Activated naive CD8-positive, alpha-beta T cell treated with anti-CD3 and anti-CD28 coated beads for 36 hours (primary cell): ENCODE measurements around the gene TMEM176B. TPM values are rescaled to one million over a fixed set of nuclear protein-coding genes. Genes with fewer than 3 reads are reported as not detected.
"Not testable (repeated sequence)": the region's sequence is repeated elsewhere in the genome, so short reads cannot be mapped to it uniquely, and the experiment has no call there.

Experiments used
- DNase-seq: peaks from one replicate; pipeline ENCODE4 v3.0.0; 2021
- H3K27ac Mint-ChIP-seq: one replicate; pipeline ENCODE4 v1.8.0; 2022; ENCODE audit warnings: mild to moderate bottlenecking, moderate library complexity, mixed read lengths
- H3K27me3 Mint-ChIP-seq: one replicate; pipeline ENCODE4 v1.8.0; 2022; ENCODE audit warnings: mild to moderate bottlenecking, mixed read lengths
- H3K36me3 Mint-ChIP-seq: one replicate; pipeline ENCODE4 v1.8.0; 2021; ENCODE audit warnings: mild to moderate bottlenecking, mixed read lengths
- H3K4me1 Mint-ChIP-seq: one replicate; pipeline ENCODE4 v1.8.0; 2021; ENCODE audit warnings: mixed read lengths
- H3K4me3 Mint-ChIP-seq: one replicate; pipeline ENCODE4 v1.8.0; 2022; ENCODE audit warnings: mild to moderate bottlenecking, moderate library complexity, mixed read lengths
- H3K9me3 Mint-ChIP-seq: one replicate; pipeline ENCODE4 v1.8.0; 2022; ENCODE audit warnings: mixed read lengths
- total RNA-seq, 2 experiments: library from RNA; stranded (reverse); gene quantifications; one replicate each; pipeline ENCODE4 v1.2.3, GENCODE V29; 2021

TMEM176B gene
- total RNA-seq, 2 experiments from 2014 or later = not detected

GRCh38 chr7:150787321-150788281, 12.6 kb downstream of the TMEM176B start:
- H3K27ac Mint-ChIP-seq = no peak overlapping the region
- no peaks in the 10 kb centered on the region for H3K36me3 Mint-ChIP-seq
- H3K4me1 Mint-ChIP-seq = peaks cover 3% of the 10 kb centered on the region
- no peak overlapping the region for H3K4me3 Mint-ChIP-seq
- no peaks in the 10 kb centered on the region for H3K9me3 Mint-ChIP-seq
- no peak for DNase-seq
- peaks cover 6% of the 10 kb centered on the region for H3K27me3 Mint-ChIP-seq

- H3K9me3 Mint-ChIP-seq = no peaks in the 10 kb centered on the region
- peaks cover 3% of the 10 kb centered on the region for H3K4me1 Mint-ChIP-seq
- H3K36me3 Mint-ChIP-seq = no peaks in the 10 kb centered on the region
- H3K4me3 Mint-ChIP-seq = no peak overlapping the region
- H3K27ac Mint-ChIP-seq = no peak overlapping the region
- H3K27me3 Mint-ChIP-seq = peaks cover 10% of the 10 kb centered on the region
- DNase-seq = no peak
These were observed 15.2 kb downstream of the TMEM176B start for GRCh38 chr7:150784954-150785353.

- DNase-seq = no peak
- Mint-ChIP-seq H3K36me3 (no peaks in the 10 kb centered on the region), H3K4me3 (no peak overlapping the region), H3K9me3 (no peaks in the 10 kb centered on the region), H3K4me1 (peaks cover 3% of the 10 kb centered on the region), H3K27me3 (peaks cover 10% of the 10 kb centered on the region), H3K27ac (no peak overlapping the region)
These were observed 15.9 kb downstream of the TMEM176B start for GRCh38 chr7:150784120-150784736.

DNA sequence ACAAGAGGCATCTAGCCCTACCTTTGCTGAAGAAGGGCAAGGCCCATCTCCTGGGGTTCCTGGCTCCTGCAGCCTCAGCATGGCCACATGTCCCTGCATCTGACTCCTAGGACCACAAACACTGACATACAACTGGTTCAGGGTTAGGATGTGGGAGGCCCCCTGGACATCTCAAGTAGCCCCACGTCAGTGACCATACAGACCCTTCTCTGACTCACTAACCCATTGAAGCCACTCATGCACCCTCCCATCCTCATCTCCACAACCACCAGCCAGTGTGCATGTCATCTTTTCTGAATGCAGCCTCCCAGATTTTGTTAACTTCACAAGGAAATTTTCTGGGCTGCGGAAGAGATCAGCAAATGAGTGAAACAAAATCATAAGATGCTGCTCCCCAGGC, 18.2 kb downstream of the TMEM176B start:
- H3K4me1 Mint-ChIP-seq = peaks cover 3% of the 10 kb centered on the region
- H3K9me3 Mint-ChIP-seq = no peaks in the 10 kb centered on the region
- no peak overlapping the region for H3K27ac Mint-ChIP-seq
- H3K27me3 Mint-ChIP-seq = peaks cover 10% of the 10 kb centered on the region
- DNase-seq = no peak
- H3K36me3 Mint-ChIP-seq = no peaks in the 10 kb centered on the region
- H3K4me3 Mint-ChIP-seq = no peak overlapping the region

- no peak overlapping the region for H3K27ac Mint-ChIP-seq
- peaks cover 10% of the 10 kb centered on the region for H3K27me3 Mint-ChIP-seq
- no peaks in the 10 kb centered on the region for H3K36me3 Mint-ChIP-seq
- H3K4me3 Mint-ChIP-seq = no peak overlapping the region
- H3K9me3 Mint-ChIP-seq = no peaks in the 10 kb centered on the region
- DNase-seq = no peak
- peaks cover 2% of the 10 kb centered on the region for H3K4me1 Mint-ChIP-seq
These were observed 19.1 kb downstream of the TMEM176B start for GRCh38 chr7:150781103-150781502.

DNA sequence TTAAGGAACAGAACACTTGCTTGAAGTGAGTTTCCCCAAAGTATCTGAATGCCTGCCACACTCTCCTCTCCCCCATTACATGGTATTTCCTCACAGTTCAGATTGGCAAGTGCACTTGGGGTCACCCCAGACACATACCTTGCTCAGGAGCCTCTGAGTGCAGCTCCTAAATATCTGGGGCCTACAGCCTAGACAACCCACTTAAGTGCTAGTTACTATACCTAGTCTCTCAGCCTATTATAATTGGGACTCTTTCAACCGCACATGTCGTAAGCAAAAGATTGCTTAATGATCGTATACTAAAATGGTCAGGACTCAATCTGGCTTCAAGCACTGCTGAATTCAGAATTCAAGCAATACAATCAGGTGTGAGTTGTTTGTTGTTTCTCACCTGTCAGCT, 19.9 kb downstream of the TMEM176B start:
- Mint-ChIP-seq H3K27me3 (peaks cover 10% of the 10 kb centered on the region), H3K36me3 (no peaks in the 10 kb centered on the region), H3K4me1 (no peaks in the 10 kb centered on the region), H3K9me3 (no peaks in the 10 kb centered on the region), H3K4me3 (no peak overlapping the region), H3K27ac (no peak overlapping the region)
- DNase-seq = no peak

GRCh38 chr7:150778738-150779301, 21.3 kb downstream of the TMEM176B start:
- no peaks in the 10 kb centered on the region for H3K4me1 Mint-ChIP-seq
- no peak overlapping the region for H3K4me3 Mint-ChIP-seq

DNA sequence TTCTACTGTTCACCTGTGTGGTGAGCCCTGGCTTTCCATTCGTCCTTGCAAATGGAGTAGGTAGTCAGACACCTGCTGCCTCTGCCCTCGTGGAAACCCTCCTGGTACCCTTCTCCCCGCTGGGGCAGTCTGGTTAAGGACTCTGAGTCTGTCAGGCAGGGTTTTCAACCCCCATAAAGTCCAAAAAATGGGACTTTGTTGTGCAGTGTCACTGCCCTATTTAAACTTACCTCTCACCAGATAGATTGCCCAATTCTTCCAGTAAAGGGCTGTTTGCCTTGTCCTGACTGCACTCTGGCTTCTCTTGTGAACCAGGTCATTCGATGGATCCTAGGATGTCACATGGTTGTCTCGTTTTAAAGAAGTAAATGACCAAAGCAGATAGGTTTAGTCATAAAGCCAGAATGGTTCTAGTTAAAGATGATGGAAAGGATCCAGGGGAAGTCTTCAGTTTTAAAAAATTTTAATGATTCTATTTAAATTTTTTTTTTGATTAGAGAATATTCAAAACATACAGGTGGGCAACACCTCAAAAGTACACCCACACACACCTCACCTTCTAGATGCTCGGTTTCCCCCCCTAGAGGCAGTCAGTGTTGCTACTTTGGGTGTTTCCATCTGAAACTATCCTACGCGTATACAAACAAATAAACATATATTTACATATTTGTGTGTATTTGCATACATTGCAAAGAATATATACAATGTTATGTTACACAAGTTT, 22.0 kb downstream of the TMEM176B start:
- Mint-ChIP-seq H3K27ac (no peak overlapping the region), H3K36me3 (peaks cover 1% of the 10 kb centered on the region), H3K4me1 (no peaks in the 10 kb centered on the region), H3K4me3 (no peak overlapping the region), H3K27me3 (peaks cover 5% of the 10 kb centered on the region), H3K9me3 (peaks cover 11% of the 10 kb centered on the region)
- no peak for DNase-seq

More at GRCh38 chr7:150778738-150779301, 21.3 kb downstream of the TMEM176B start:
- peaks cover 5% of the 10 kb centered on the region for H3K9me3 Mint-ChIP-seq
- peaks cover 7% of the 10 kb centered on the region for H3K27me3 Mint-ChIP-seq
- no peak overlapping the region for H3K27ac Mint-ChIP-seq
- peak; percentile 64 for DNase-seq
- H3K36me3 Mint-ChIP-seq = no peaks in the 10 kb centered on the region

- H3K4me1 Mint-ChIP-seq, H3K27ac Mint-ChIP-seq, H3K27me3 Mint-ChIP-seq, H3K4me3 Mint-ChIP-seq, H3K36me3 Mint-ChIP-seq, DNase-seq: not testable (repeated sequence)
- peaks cover 18% of the 10 kb centered on the region for H3K9me3 Mint-ChIP-seq
These were observed 26.0 kb downstream of the TMEM176B start for GRCh38 chr7:150774131-150774530.

DNA sequence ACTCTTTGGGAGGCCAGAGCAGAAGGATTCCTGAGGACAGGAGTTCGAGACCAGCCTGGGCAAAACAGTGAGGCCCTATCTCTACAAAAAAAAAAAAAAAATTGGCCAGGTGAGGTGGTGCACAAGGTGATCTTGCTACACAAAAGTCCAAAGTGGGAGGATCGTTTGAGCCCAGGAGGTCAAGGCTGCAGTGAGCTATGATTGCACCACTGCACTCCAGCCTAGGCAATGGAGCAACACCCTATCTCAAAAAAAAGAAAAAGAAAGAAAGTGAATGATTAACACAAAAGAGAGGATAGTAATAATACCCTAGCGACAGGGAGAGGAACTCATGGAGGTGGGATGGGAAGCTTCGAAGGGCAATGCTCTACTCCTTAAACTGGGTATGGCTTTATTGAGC, 30.4 kb downstream of the TMEM176B start:
- H3K4me1 Mint-ChIP-seq = no peaks in the 10 kb centered on the region
- peaks cover 1% of the 10 kb centered on the region for H3K36me3 Mint-ChIP-seq
- no peak overlapping the region for H3K27ac Mint-ChIP-seq
- H3K27me3 Mint-ChIP-seq = no peaks in the 10 kb centered on the region
- H3K4me3 Mint-ChIP-seq = no peak overlapping the region
- no peak for DNase-seq
- peaks cover 18% of the 10 kb centered on the region for H3K9me3 Mint-ChIP-seq

GRCh38 chr7:150766334-150766709, 33.8 kb downstream of the TMEM176B start:
- Mint-ChIP-seq H3K4me1 (no peaks in the 10 kb centered on the region), H3K9me3 (peaks cover 7% of the 10 kb centered on the region), H3K4me3 (no peak overlapping the region), H3K36me3 (peaks cover 3% of the 10 kb centered on the region), H3K27me3 (no peaks in the 10 kb centered on the region), H3K27ac (no peak overlapping the region)
- DNase-seq = no peak

DNA sequence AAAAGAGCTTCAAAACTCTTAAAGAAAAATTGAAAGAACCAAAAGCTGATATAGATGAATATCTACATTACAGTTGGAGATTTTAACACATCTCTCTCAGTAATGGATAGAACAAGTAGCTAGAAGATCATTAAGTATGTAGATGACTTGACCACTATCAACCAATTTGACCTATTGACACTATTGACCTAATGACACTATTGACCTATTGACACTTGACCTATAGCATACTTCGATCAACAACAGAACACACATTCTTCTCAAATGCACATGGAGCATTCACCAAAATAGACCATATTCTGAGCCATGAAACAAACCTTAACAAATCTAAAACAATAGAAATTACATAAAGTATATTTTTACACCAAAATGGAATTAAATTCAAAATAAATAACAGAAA, 40.7 kb downstream of the TMEM176B start:
- H3K27me3 Mint-ChIP-seq = no peaks in the 10 kb centered on the region
- peaks cover 6% of the 10 kb centered on the region for H3K36me3 Mint-ChIP-seq
- no peak overlapping the region for H3K27ac Mint-ChIP-seq
- peaks cover 11% of the 10 kb centered on the region for H3K9me3 Mint-ChIP-seq
- no peak overlapping the region for H3K4me3 Mint-ChIP-seq
- H3K4me1 Mint-ChIP-seq = peaks cover 30% of the 10 kb centered on the region
- DNase-seq = no peak

- Mint-ChIP-seq H3K9me3 (peaks cover 9% of the 10 kb centered on the region), H3K4me1 (peaks cover 56% of the 10 kb centered on the region), H3K4me3 (peak overlapping the region; percentile 73), H3K27ac (peak overlapping the region; percentile 97), H3K36me3 (peaks cover 6% of the 10 kb centered on the region), H3K27me3 (no peaks in the 10 kb centered on the region)
- DNase-seq = no peak
These were observed 43.3 kb downstream of the TMEM176B start for GRCh38 chr7:150756858-150757257.

- Mint-ChIP-seq H3K36me3 (peaks cover under 1% of the 10 kb centered on the region), H3K27me3 (no peaks in the 10 kb centered on the region), H3K9me3 (peaks cover 2% of the 10 kb centered on the region), H3K4me3 (peak overlapping the region; percentile 73), H3K27ac (peak overlapping the region; percentile 97), H3K4me1 (peaks cover 59% of the 10 kb centered on the region)
- DNase-seq = no peak
These were observed 44.0 kb downstream of the TMEM176B start for GRCh38 chr7:150756166-150756565.
